K562 (cell line): ENCODE results near the gene RBPMS2. TPM values are rescaled to one million over a fixed set of nuclear protein-coding genes. Genes with fewer than 3 reads are reported as not detected.

Experiments
- ATAC-seq: fragments of 200-7000 bp; cut with Tn5 transposase; 3 replicates; pipeline ENCODE4 v1.9.1; 2020; ENCODE audit warnings: moderate library complexity
- BruUV-seq: library from RNA; stranded (reverse); fragments of 400-500 nt; replicated peaks from 2 replicates; lab custom pipeline; 2021; lab: Mats Ljungman, UMichigan
- CTCF ChIA-PET: fragments of 300-600 bp; formaldehyde crosslinking; extraction: SDS; loops from one replicate; lab custom pipeline; 2021; ENCODE audit warnings: low intra/inter-chr PET ratio; lab: Yijun Ruan, JAX
- POLR2A ChIA-PET: fragments of 300-600, 350-650 bp; sonication (Branson Sonifier 250); formaldehyde crosslinking; extraction: SDS; loops from one replicate; lab custom pipeline; 2021; ENCODE audit warnings: antibody characterized with exemption, inconsistent platforms; lab: Yijun Ruan, JAX
- DNase-seq, 4 experiments: peaks; one replicate each; pipeline versions ENCODE4 v3.0.0 to v3.0.0-alpha.2; 2011 to 2018; ENCODE audit warnings: low spot score in 3 of 4, mixed read lengths in 3 of 4; ENCODE audit errors: extremely low read depth in 1 of 4
- FAIRE-seq: peaks from 2 replicates; lab custom pipeline; 2011; peaks lifted over from hg19 to GRCh38; lab: Jason Lieb, UNC
- H2AFZ ChIP-seq: 2 replicates; pipeline ENCODE4 v1.6.0; 2011; ENCODE audit warnings: low read depth, low read length, control low read depth, inconsistent platforms
- H3K27ac ChIP-seq: fragments of 200-600 bp; 3 replicates; pipeline ENCODE4 v1.8.0; 2011; ENCODE audit warnings: low read depth, mild to moderate bottlenecking, control low read depth, inconsistent platforms, low read length, moderate library complexity, mixed read lengths; ENCODE audit errors: extremely low read depth
- H3K27me3 ChIP-seq, 2 experiments: fragments of 300-600 bp in 1 of 2; 2 replicates in 1 of 2; 3 replicates in 1 of 2; pipeline versions ENCODE4 v1.6.0 to v1.8.0; 2011; ENCODE audit warnings: inconsistent platforms in 2 of 2, low read length in 2 of 2, mild to moderate bottlenecking in 1 of 2, mixed read lengths in 1 of 2, moderate library complexity in 1 of 2; ENCODE audit not compliant: control insufficient read depth in 2 of 2, insufficient read depth in 2 of 2
- H3K36me3 ChIP-seq: fragments of 300-600 bp; 3 replicates; pipeline ENCODE4 v1.8.0; 2011; ENCODE audit warnings: mild to moderate bottlenecking, low read length, inconsistent platforms; ENCODE audit not compliant: control insufficient read depth, insufficient read depth
- H3K4me1 ChIP-seq, 2 experiments: fragments of 200-600 bp in 1 of 2; replicated peaks in 1 of 2; 2 replicates in 1 of 2; 3 replicates in 1 of 2; pipeline versions ENCODE4 v1.5.1 to v1.8.0; 2011; ENCODE audit warnings: inconsistent platforms in 2 of 2, low read length in 2 of 2, mild to moderate bottlenecking in 1 of 2, mixed read lengths in 1 of 2, moderate library complexity in 1 of 2; ENCODE audit not compliant: control insufficient read depth in 2 of 2, insufficient read depth in 2 of 2
- H3K4me2 ChIP-seq: 2 replicates; pipeline ENCODE4 v1.6.1; 2011; ENCODE audit warnings: low read length, control low read depth, inconsistent platforms, mixed read lengths; ENCODE audit not compliant: insufficient read depth
- H3K4me3 ChIP-seq: fragments of 200-600 bp; sonication (generic), shearing (Covaris generic); 2 replicates; pipeline ENCODE4 v1.5.1; 2016; ENCODE audit warnings: control low read depth, inconsistent platforms
- H3K79me2 ChIP-seq: fragments of 200-600 bp; 3 replicates; pipeline ENCODE4 v1.8.0; 2011; ENCODE audit warnings: low read length, inconsistent platforms; ENCODE audit not compliant: control insufficient read depth, insufficient read depth
- H3K9ac ChIP-seq, 2 experiments: 2 replicates each; pipeline versions ENCODE4 v1.6.0 to v1.6.1; 2011; ENCODE audit warnings: low read depth in 2 of 2, low read length in 2 of 2, control low read depth in 1 of 2, inconsistent platforms in 1 of 2, mild to moderate bottlenecking in 1 of 2, mixed read lengths in 1 of 2; ENCODE audit not compliant: insufficient read depth in 1 of 2
- H3K9me1 ChIP-seq: one replicate; pipeline ENCODE4 v1.6.0; 2011; ENCODE audit warnings: inconsistent platforms, mild to moderate bottlenecking, low read length, moderate library complexity; ENCODE audit not compliant: control insufficient read depth, insufficient read depth
- H3K9me3 ChIP-seq: replicated peaks from 2 replicates; pipeline ENCODE4 v1.5.1; 2011; ENCODE audit warnings: low read depth, low read length, inconsistent platforms; ENCODE audit not compliant: control insufficient read depth, insufficient read depth
- H4K20me1 ChIP-seq: replicated peaks from 2 replicates; pipeline ENCODE4 v1.6.1; 2011; ENCODE audit warnings: low read length, inconsistent platforms, mixed read lengths; ENCODE audit not compliant: control insufficient read depth, insufficient read depth
- CC2D1A ChIP-seq: fragments of 450-650 bp; IDR thresholded peaks from 2 replicates; pipeline ENCODE4 v1.6.1; 2017; ENCODE audit warnings: mild to moderate bottlenecking
- FOXJ3 ChIP-seq: sonication (generic); formaldehyde crosslinking; IDR thresholded peaks from 2 replicates; pipeline ENCODE4 v1.4.0; 2020; ENCODE audit warnings: mild to moderate bottlenecking, missing genetic modification reagents
- FOXK2 ChIP-seq, 2 experiments: fragments of 450-650 bp; IDR thresholded peaks in 1 of 2; conservative IDR thresholded peaks in 1 of 2; 2 replicates each; pipeline ENCODE4 v1.6.1; 2016; ENCODE audit warnings: low read depth in 2 of 2, mild to moderate bottlenecking in 1 of 2
- MEIS2 ChIP-seq: fragments of 450-650 bp; IDR thresholded peaks from 2 replicates; pipeline ENCODE4 v1.6.1; 2014; ENCODE audit warnings: mild to moderate bottlenecking; ENCODE audit not compliant: partially characterized antibody
- PTBP1 ChIP-seq: fragments of 200-400 bp; formaldehyde crosslinking; IDR thresholded peaks from 2 replicates; pipeline ENCODE4 v1.6.1; 2017; ENCODE audit warnings: low read depth, low read length
- SPI1 ChIP-seq: IDR thresholded peaks from 2 replicates; pipeline ENCODE4 v1.6.1; 2011; ENCODE audit warnings: low read depth, low read length, control low read depth, borderline replicate concordance
- ZNF354B ChIP-seq: fragments of 250-450 bp; sonication (Bioruptor Pico); IDR thresholded peaks from 2 replicates; pipeline ENCODE4 v1.4.0; 2020
- ZNF584 ChIP-seq: fragments of 200-800 bp; sonication (Bioruptor generic); IDR thresholded peaks from 2 replicates; pipeline ENCODE4 v1.6.1; 2016; ENCODE audit warnings: low read depth, mild to moderate bottlenecking, missing genetic modification characterization, missing compliant biosample characterization
- ZNF764 ChIP-seq: fragments of 250-450 bp; sonication (Bioruptor Pico); IDR thresholded peaks from 2 replicates; pipeline ENCODE4 v1.4.0; 2020; ENCODE audit warnings: low read depth, mild to moderate bottlenecking, moderate library complexity
- WGBS: fragments of 100-300 bp; shearing (Covaris generic); methylation state at CpG from one replicate; pipeline ENCODE4 v1.1.6; 2016; ENCODE audit warnings: low coverage, mixed read lengths; ENCODE audit not compliant: insufficient coverage; ENCODE audit errors: missing lambda C conversion rate; 5-methylcytosine and 5-hydroxymethylcytosine counted together
- in situ Hi-C: fragments of 300-500 bp; cut with MboI; formaldehyde crosslinking; loops from 4 replicates; pipeline ENCODE4 v1.15.0; 2018; ENCODE audit warnings: inconsistent platforms, mixed read lengths
- intact Hi-C: fragments of 100-400 bp; cut with micrococcal nuclease; formaldehyde crosslinking; loops from 2 replicates; pipeline ENCODE4 v1.14.2; 2022
- polyA plus RNA-seq, 8 experiments: library from polyadenylated mRNA; depleted of rRNA in 4 of 8; stranded (reverse) in 5 of 8; unstranded in 3 of 8; fragments of >200 nt; fragmentation: Nextera tagmentation in 2 of 8; fragmentation: Illumina TruSeq in 1 of 8; extraction: Ambion mirVana in 2 of 8; extraction: Trizol in 1 of 8; gene quantifications; 2 replicates each; pipeline versions ENCODE4 v1.2.1 to v1.2.3, GENCODE V29; 2011 to 2014; ENCODE audit warnings: inconsistent platforms in 1 of 8, missing spikeins in 1 of 8
- total RNA-seq, 7 experiments: library from RNA; depleted of rRNA in 6 of 7; stranded (reverse); fragments of >200 nt in 6 of 7; fragmentation: Illumina TruSeq in 2 of 7; extraction: Trizol in 2 of 7; gene quantifications; 2 replicates each; pipeline versions ENCODE4 v1.2.1 to v1.2.3, GENCODE V29; 2011 to 2021; ENCODE audit warnings: low replicate concordance in 1 of 7
- TF ChIP-seq, protein P1 (sequence below): IDR thresholded peaks from 2 replicates; pipeline ENCODE4 v1.6.1; 2011; ENCODE audit warnings: borderline replicate concordance, low read depth, mild to moderate bottlenecking, moderate library complexity, low read length; ENCODE audit not compliant: insufficient read depth, poor library complexity, severe bottlenecking
- TF ChIP-seq, protein P2 (sequence below): fragments of 450-650 bp; IDR thresholded peaks from 2 replicates; pipeline ENCODE4 v1.6.1; 2016; ENCODE audit warnings: antibody characterized with exemption
- TF ChIP-seq, protein P3 (sequence below): fragments of 450-650 bp; IDR thresholded peaks from 2 replicates; pipeline ENCODE4 v1.6.1; 2018; ENCODE audit warnings: mild to moderate bottlenecking, low read depth; ENCODE audit not compliant: partially characterized antibody

Gene RBPMS2
- total and polyA plus RNA-seq, 9 of the 15 experiments (the other 6 are each of a cell fraction or from before 2014, with no cell fraction given) = 0.11 to 2.6 (median 0.37) TPM; not detected in 1

DNA sequence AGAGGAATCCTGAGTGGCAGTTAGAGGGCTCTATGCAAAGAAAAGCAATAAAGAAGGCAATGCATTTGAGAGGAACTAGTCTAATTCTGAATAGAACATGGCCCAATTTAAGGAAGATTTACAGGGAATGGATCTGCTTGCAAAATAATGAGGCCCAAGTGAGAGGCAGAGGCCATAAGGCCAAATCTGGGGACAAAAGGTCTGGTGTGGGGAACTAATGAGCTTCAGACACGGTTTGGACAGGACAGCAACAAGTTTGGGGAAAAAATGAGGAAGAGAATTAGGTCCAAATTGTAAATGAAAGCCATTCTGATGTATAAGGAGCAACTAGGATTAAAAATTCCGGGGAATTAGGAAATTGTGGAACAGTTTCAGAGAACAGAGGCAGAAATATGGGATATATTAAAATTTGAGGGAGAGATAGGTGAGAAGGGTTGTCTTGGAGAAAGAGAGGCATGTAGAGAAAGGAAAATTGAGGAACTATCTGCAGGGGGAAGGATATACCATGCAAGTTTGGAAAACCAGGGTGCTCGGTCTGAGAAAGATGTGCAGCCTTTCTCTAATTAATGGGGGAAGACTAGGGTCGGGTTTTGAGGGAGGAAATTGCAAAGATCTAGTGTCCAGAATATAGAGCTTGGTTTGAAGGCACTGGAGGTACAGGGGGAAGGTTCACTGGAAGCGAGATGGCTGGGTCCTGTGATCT is 73.8 kb downstream of the RBPMS2 start (continued):
- no peak for TF ChIP-seq PTBP1
- TF ChIP-seq SPI1 = peak; percentile 41; the same call in 1 of the 2 replicates

DNA sequence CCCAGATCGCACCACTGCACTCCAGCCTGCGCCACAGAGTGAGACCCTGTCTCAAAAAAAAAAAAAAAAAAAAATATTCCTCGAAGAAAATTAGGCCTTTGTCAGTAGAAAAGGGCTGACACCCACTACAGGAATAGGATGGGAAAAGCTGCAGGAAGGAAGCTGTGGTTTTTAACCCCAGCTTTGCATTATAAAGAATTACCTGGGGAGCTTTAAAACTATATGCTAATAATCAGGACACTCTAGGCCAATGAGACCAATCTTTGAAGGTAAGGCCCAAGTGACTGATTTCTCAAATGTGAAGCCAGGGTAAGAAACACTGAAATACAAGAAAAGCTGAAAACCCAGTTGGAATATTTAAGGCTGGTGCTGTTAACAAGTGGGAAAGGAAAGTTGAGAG is 74.3 kb downstream of the RBPMS2 start:
- Histone ChIP-seq H3K27me3 (no peaks in the 10 kb centered on the region), H3K36me3 (peaks cover 4% of the 10 kb centered on the region; the same call in 2 of the 3 replicates), H3K4me2 (peak overlapping the region; percentile 18; the same call in 1 of the 2 replicates), H3K9ac (no peak overlapping the region), H3K4me1 (peaks cover 18 to 38% of the 10 kb centered on the region in 2 experiments), H3K4me3 (no peak overlapping the region), H4K20me1 (peaks cover 11% of the 10 kb centered on the region), H3K9me1 (no peaks in the 10 kb centered on the region), H3K27ac (no peak overlapping the region), H2AFZ (no peak overlapping the region), H3K79me2 (peaks cover 47% of the 10 kb centered on the region), H3K9me3 (no peaks in the 10 kb centered on the region)
- intact Hi-C loops = no loop called here
- BruUV-seq = no TSS peak
- ChIA-PET POLR2A (interaction anchor here (0.7 to 2.2 kb wide), 4 partner anchors 10 to 1149 kb away, joined by 3 to 12 read pairs (median 3); no protein-coding TSS in a partner anchor), CTCF (no interaction called here)
- in situ Hi-C loops = no loop called here
- 95% methylated on average over 2 of the region's 3 CpGs for WGBS
- ATAC-seq (no peak), DNase-seq (no peak), FAIRE-seq (no peak)
- TF ChIP-seq FOXK2 (conservative IDR thresholded peaks at IDR 0.05 in 1 of 2, IDR thresholded peaks at IDR 0.05 in 1 of 2; ENCODE audit: low read depth in 2 of 2) (no peak), ZNF354B (CRISPR knock-in tag) (no peak), FOXJ3 (no peak), CC2D1A (no peak), ZNF764 (no peak), MEIS2 (no peak), ZNF584 (CRISPR knock-in tag) (no peak)
- TF ChIP-seq, protein P1, sequence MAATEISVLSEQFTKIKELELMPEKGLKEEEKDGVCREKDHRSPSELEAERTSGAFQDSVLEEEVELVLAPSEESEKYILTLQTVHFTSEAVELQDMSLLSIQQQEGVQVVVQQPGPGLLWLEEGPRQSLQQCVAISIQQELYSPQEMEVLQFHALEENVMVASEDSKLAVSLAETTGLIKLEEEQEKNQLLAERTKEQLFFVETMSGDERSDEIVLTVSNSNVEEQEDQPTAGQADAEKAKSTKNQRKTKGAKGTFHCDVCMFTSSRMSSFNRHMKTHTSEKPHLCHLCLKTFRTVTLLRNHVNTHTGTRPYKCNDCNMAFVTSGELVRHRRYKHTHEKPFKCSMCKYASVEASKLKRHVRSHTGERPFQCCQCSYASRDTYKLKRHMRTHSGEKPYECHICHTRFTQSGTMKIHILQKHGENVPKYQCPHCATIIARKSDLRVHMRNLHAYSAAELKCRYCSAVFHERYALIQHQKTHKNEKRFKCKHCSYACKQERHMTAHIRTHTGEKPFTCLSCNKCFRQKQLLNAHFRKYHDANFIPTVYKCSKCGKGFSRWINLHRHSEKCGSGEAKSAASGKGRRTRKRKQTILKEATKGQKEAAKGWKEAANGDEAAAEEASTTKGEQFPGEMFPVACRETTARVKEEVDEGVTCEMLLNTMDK = no peak
- TF ChIP-seq, protein P2, sequence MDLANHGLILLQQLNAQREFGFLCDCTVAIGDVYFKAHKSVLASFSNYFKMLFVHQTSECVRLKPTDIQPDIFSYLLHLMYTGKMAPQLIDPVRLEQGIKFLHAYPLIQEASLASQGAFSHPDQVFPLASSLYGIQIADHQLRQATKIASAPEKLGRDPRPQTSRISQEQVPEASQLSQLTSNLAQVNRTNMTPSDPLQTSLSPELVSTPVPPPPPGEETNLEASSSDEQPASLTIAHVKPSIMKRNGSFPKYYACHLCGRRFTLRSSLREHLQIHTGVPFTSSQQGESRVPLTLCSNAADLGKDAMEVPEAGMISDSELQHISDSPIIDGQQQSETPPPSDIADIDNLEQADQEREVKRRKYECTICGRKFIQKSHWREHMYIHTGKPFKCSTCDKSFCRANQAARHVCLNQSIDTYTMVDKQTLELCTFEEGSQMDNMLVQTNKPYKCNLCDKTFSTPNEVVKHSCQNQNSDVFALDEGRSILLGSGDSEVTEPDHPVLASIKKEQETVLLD = no peak
- TF ChIP-seq, protein P3, sequence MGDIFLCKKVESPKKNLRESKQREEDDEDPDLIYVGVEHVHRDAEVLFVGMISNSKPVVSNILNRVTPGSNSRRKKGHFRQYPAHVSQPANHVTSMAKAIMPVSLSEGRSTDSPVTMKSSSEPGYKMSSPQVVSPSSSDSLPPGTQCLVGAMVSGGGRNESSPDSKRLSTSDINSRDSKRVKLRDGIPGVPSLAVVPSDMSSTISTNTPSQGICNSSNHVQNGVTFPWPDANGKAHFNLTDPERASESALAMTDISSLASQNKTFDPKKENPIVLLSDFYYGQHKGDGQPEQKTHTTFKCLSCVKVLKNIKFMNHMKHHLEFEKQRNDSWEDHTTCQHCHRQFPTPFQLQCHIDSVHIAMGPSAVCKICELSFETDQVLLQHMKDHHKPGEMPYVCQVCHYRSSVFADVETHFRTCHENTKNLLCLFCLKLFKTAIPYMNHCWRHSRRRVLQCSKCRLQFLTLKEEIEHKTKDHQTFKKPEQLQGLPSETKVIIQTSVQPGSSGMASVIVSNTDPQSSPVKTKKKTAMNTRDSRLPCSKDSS = no peak
